HTR-8/SVneo (cell line): ENCODE measurements around the gene LARP4B.

Experiments used
- DNase-seq: peaks from one replicate; pipeline ENCODE4 v3.0.0; 2011; ENCODE audit warnings: low spot score, mixed read lengths; ENCODE audit not compliant: insufficient read length
- FAIRE-seq: peaks from 2 replicates; lab custom pipeline; 2011; peaks lifted over from hg19 to GRCh38; lab: Jason Lieb, UNC

LARP4B gene

GRCh38 chr10:929960-930624, 1.4 kb downstream of the LARP4B start:
- no peak for DNase-seq

GRCh38 chr10:927131-927530, 4.4 kb downstream of the LARP4B start:
- no peak for DNase-seq
- FAIRE-seq: no peak

More at GRCh38 chr10:929960-930624, 1.4 kb downstream of the LARP4B start:
- no peak for FAIRE-seq

GRCh38 chr10:926075-926698, 5.3 kb downstream of the LARP4B start:
- DNase-seq (no peak), FAIRE-seq (no peak)

- no peak for FAIRE-seq
- DNase-seq: no peak
These were observed 7.0 kb downstream of the LARP4B start for GRCh38 chr10:924524-924859.

- no peak for DNase-seq
These were observed 7.5 kb downstream of the LARP4B start for GRCh38 chr10:923844-924523.

GRCh38 chr10:921471-922414, 9.8 kb downstream of the LARP4B start:
- peak; percentile 47 for DNase-seq
- FAIRE-seq: no peak

More at GRCh38 chr10:923844-924523, 7.5 kb downstream of the LARP4B start:
- FAIRE-seq: no peak

GRCh38 chr10:920450-920849, 11.1 kb downstream of the LARP4B start:
- DNase-seq (no peak), FAIRE-seq (no peak)

- FAIRE-seq (no peak), DNase-seq (no peak)
These were observed 12.0 kb downstream of the LARP4B start for GRCh38 chr10:919481-919880.

GRCh38 chr10:917999-918398, 13.5 kb downstream of the LARP4B start:
- FAIRE-seq: no peak

GRCh38 chr10:917416-917720, 14.1 kb downstream of the LARP4B start:
- no peak for FAIRE-seq
- DNase-seq: no peak

More at GRCh38 chr10:917999-918398, 13.5 kb downstream of the LARP4B start:
- no peak for DNase-seq

GRCh38 chr10:916716-917415, 14.6 kb downstream of the LARP4B start:
- DNase-seq: no peak
- no peak for FAIRE-seq

GRCh38 chr10:909831-910230, 21.7 kb downstream of the LARP4B start:
- DNase-seq: no peak
- FAIRE-seq: no peak

GRCh38 chr10:905972-906371, 25.5 kb downstream of the LARP4B start:
- no peak for DNase-seq
- no peak for FAIRE-seq

GRCh38 chr10:905503-905902, 26.0 kb downstream of the LARP4B start:
- no peak for FAIRE-seq

GRCh38 chr10:904403-904802, 27.1 kb downstream of the LARP4B start:
- no peak for DNase-seq
- no peak for FAIRE-seq

More at GRCh38 chr10:905503-905902, 26.0 kb downstream of the LARP4B start:
- no peak for DNase-seq

- no peak for DNase-seq
- no peak for FAIRE-seq
These were observed 33.4 kb downstream of the LARP4B start for GRCh38 chr10:898141-898540.

- no peak for DNase-seq
- FAIRE-seq: no peak
These were observed 34.5 kb downstream of the LARP4B start for GRCh38 chr10:896982-897381.

GRCh38 chr10:895324-895723, 36.2 kb downstream of the LARP4B start:
- FAIRE-seq: no peak
- no peak for DNase-seq

- FAIRE-seq (no peak), DNase-seq (no peak)
These were observed 52.6 kb downstream of the LARP4B start for GRCh38 chr10:878895-879294.

GRCh38 chr10:878333-878759, 53.2 kb downstream of the LARP4B start:
- DNase-seq (no peak), FAIRE-seq (no peak)
